HG03060 (cell line): ENCODE data around the gene RYR3.

Experiments used
- ATAC-seq: cut with Tn5 transposase; IDR thresholded peaks from one replicate; pipeline ENCODE4 v1.9.1; 2021; ENCODE audit warnings: low read depth, moderate number of reproducible peaks; ENCODE audit not compliant: unreplicated experiment

Gene RYR3

DNA sequence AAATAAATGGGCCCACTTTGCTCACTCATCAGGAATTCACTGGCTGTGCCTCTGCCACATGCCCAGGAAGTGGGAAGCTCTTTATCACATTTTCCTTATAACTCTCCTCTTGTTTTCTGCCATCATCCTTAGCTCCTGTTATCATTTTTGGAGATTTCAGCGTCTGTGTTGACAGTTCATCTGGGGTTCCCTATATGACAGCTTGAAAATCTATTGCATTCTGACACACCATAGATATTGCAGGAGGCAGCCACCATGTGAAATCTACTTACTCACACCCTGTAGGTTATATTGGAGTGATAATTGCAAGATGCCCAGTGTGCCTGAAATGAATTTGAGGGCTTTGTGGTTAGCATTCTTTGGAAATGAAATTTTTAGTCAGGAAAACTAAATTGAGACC, 132.9 kb downstream of the RYR3 start:
- no peak for ATAC-seq

DNA sequence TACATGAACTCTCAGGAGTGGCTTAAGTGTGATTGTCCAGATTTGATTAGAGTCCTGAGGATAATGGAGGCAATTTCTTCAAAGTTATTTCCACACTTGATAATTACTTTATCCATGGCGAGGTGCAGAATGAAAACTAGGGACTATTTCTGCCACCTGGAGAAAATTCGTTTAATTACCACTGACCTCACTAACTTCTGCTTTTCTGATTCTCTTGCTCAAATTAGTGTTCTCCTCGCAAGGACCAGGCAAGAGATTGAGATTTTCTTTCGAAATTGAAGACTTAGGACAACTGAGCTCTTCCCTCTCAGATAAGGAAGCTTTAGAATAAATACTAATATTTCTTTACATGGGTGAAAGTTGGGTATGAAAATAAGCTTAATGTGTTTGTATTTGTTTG, 135.2 kb downstream of the RYR3 start:
- ATAC-seq, result no peak

DNA sequence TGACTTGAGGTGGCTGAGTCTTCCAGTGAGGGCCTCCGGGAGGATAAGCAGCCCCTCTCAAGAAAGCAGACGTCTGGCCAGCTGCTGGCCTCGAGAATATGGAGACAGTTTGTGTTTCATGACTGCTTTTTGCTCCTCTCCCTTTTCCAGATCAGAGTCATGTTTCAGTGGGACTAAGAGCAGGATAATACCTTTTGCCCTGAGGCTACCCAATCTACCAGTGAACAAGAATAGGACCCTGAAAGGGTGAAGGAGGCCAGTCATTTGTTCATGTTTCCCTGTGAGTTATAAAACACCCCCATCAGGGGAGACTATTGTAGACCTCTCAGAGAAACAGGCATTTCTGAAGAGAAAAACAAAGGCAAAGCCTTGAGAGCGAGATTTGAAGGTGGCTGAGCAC, 137.4 kb downstream of the RYR3 start:
- ATAC-seq, result no peak

DNA sequence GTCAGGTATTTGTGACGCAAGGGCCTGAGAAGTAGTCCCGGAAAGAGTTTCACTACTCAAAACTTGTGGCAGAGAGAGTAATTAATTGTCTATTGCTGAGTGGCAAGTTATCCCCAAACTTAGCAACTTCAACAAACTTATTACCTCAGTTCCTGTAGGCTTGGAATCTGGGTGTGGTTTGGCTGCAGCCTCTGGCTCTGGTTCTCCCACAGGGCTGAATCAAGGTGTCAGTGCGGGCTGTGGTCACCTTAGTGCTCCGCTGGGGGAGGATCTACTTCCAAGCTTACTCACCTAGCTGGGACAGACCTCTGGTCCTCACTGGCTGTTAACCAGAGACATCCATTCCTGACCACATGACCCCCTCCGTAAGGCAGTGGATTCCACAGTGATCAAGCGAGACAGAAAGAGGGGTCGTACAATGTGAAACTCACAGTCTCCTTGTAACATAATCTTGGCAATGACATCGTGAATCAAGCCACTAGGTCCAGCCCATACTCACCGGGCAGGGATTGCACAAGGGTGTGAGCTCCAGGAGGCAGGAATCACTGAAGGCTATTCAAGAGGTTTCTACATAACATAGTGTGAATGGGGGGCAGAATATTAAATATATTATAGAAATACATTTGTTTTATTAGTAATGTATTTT, 138.3 kb downstream of the RYR3 start:
- no peak for ATAC-seq

- no peak for ATAC-seq
Observed at GRCh38 chr15:33449810-33450209, 139.0 kb downstream of the RYR3 start.

- ATAC-seq, result no peak
Observed at GRCh38 chr15:33451385-33451784, 140.6 kb downstream of the RYR3 start.

DNA sequence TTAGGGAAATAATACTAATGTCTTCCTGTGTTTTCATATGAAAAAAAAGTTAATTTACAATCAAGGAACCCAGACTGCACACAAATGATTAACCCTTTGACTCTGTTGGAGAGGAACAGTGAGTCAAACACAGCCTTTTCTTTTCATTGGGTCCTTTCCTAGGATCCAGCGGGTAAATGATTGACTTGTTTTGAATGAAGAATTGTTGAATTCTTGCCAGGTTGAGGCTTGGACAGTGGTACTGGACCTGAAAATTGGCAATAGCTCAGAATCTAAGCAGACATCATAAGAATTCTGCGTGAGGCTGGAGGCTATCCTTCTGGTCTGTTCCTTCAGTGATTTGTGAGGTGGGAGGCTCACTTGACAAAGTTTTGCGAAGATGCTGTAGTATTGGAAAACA, 143.0 kb downstream of the RYR3 start:
- no peak for ATAC-seq

GRCh38 chr15:33454346-33454745, 143.6 kb downstream of the RYR3 start:
- ATAC-seq, result no peak

GRCh38 chr15:33454996-33455395, 144.2 kb downstream of the RYR3 start:
- no peak for ATAC-seq

DNA sequence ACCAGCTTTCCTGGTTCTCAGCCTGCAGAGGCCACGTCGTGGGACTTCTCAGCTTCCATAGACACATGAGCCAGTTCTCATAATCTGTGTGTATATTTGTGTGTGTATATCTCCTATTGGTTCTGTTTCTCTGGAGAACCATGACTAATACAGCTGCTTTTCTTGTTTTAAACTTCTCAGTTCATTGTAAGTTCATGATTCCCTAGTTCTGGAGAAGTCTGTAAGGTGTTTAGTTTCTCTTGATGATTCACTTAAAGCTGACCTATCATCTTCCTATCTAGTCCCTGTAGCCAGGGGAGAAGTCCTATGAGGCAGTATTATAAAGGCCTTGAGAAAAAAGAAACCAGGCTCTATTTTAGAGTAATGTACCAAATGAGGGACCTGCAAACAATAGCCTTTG, 147.7 kb downstream of the RYR3 start:
- no peak for ATAC-seq

- no peak for ATAC-seq
Observed at GRCh38 chr15:33460166-33460805, 149.5 kb downstream of the RYR3 start.

DNA sequence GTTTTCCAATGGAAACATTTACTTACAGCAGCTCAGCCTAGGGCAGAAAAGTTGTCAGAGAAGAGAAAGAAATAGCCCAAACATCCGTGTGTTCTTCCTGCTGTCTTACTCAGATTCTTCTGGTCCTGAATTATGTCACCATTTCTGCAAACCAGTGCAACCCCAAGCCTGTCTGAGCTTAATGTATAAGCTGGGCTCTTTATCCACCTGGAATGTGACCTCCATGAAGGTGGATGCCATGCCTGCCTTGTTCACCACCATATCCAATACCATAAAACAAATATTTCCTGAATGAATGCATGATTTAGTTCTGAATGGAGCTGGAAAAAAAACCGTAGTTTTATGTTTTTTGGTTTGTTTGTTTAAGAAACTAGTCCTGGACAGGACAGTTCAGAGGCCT, 150.9 kb downstream of the RYR3 start:
- no peak for ATAC-seq

DNA sequence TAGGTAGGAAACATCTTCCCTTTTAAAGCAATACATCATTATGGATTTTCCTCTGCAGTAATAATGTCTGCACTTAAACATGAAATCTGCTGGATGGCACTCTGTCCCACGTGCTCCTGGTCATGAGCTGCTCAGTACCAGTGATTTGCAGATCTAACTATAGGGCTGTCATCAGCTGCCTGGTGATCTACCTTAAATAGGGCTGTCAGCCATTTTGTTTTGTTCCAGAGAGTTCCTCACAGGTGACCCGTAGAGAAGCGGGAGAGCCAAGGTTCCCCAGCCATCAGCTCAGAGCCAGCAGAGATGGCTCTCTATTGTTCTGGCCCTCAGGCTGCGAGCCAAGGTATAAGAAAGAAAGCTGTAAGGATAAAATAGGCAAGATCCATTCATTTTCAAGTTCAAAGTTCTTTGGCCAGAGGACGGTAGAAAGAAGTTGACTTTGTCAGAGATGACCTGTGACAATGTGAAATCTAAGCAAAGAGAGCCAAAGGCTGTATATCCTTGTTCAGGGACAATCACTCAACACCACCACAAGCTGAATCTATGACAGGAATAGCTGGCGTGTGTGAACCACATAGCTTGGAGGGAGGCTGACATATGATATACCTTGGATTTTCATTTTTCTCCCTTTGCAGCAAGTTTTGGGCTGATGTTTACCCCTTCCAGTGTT, 156.5 kb downstream of the RYR3 start:
- ATAC-seq, result no peak

GRCh38 chr15:33467816-33468163, 157.0 kb downstream of the RYR3 start:
- no peak for ATAC-seq

- ATAC-seq, result no peak
Observed at GRCh38 chr15:33468740-33469139, 158.0 kb downstream of the RYR3 start.

GRCh38 chr15:33473005-33473404, 162.2 kb downstream of the RYR3 start:
- ATAC-seq, result no peak

GRCh38 chr15:33473714-33474113, 162.9 kb downstream of the RYR3 start:
- ATAC-seq, result no peak

GRCh38 chr15:33476076-33476475, 165.3 kb downstream of the RYR3 start:
- no peak for ATAC-seq

GRCh38 chr15:33476908-33477307, 166.1 kb downstream of the RYR3 start:
- ATAC-seq, result no peak

DNA sequence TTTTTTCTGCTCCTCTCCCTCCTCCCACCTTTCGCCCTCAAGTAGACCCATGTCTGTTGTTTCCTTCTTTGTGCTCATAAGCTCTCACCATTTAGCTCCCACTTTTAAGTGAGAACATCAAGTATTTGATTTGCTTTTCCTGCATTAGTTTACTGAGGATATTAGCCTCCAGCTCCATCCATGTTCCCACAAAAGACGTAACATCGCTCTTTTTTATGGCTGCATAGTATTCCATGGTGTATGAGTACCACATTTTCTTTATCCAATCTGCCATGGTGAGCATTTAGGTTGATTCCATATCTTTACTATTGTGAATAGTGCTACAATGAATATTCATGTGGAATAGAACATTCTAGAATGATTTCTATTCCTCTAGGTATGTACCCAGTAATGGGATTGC, 178.6 kb downstream of the RYR3 start:
- no peak for ATAC-seq

DNA sequence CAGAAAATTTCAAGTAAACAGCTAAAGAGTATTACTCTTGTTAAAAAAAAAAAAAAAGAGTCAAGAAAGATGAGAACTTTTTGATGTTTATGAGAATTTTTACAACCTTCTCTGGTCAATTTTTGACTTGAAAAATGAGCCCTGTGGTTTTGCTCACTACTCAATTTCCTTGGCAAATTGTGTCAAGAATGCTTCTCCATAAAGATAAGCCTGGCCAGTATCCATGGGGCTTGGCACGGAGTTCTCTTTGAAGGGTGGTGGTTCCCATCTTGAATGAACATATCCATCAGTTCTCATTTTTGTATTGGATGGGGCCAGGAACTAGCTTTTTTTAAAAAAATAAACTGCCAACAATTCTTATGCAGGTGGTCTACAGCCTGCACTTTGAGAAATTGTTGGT, 179.9 kb downstream of the RYR3 start:
- no peak for ATAC-seq

- ATAC-seq, result no peak
Observed at GRCh38 chr15:33492434-33493052, 181.8 kb downstream of the RYR3 start.
